Measurements from ENCODE around the gene CAMK2B.

GRCh38 chr7:44292420-44292817 is 33.0 kb downstream of the CAMK2B start:
- TF ChIP-seq EZH2 (IDR thresholded peaks at IDR 0.05; ENCODE audit: low read length) (no peak), CTCF (optimal IDR thresholded peaks at IDR 0.05 in 1 of 3, IDR thresholded peaks at IDR 0.05 in 1 of 3, conservative IDR thresholded peaks at IDR 0.05 in 1 of 3; ENCODE audit: extremely low read depth in 1 of 3, insufficient read depth in 2 of 3, low read length in 3 of 3) (no peak)
